IgD-negative memory B cell (primary cell): ENCODE data around the gene RIT2. TPM values are rescaled to one million over a fixed set of nuclear protein-coding genes. Genes with fewer than 3 reads are reported as not detected.
A peak's percentile ranks its signal among the peaks of the same experiment; 100 is the strongest.

ENCODE experiments used
- H3K27ac Mint-ChIP-seq, 3 donors: one replicate each; pipeline ENCODE4 v1.8.0; 2020 to 2022; ENCODE audit warnings: mild to moderate bottlenecking in 3 of 3, mixed read lengths in 3 of 3, moderate library complexity in 1 of 3
- H3K27me3 Mint-ChIP-seq: one replicate; pipeline ENCODE4 v1.8.0; 2021; ENCODE audit warnings: mixed read lengths
- H3K36me3 Mint-ChIP-seq: one replicate; pipeline ENCODE4 v1.8.0; 2020; ENCODE audit warnings: mild to moderate bottlenecking, mixed read lengths
- H3K4me1 Mint-ChIP-seq, 3 donors: one replicate each; pipeline ENCODE4 v1.8.0; 2020 to 2022; ENCODE audit warnings: mixed read lengths in 3 of 3, mild to moderate bottlenecking in 1 of 3
- H3K4me3 Mint-ChIP-seq, 4 donors: one replicate each; pipeline ENCODE4 v1.8.0; 2020 to 2022; ENCODE audit warnings: mild to moderate bottlenecking in 4 of 4, mixed read lengths in 4 of 4, moderate library complexity in 3 of 4
- H3K9me3 Mint-ChIP-seq, 3 donors: one replicate each; pipeline ENCODE4 v1.8.0; 2020 to 2021; ENCODE audit warnings: mixed read lengths in 3 of 3, mild to moderate bottlenecking in 1 of 3
- polyA plus RNA-seq: library from polyadenylated mRNA; unstranded; fragments of 300-500 nt; fragmentation: Illumina TruSeq; gene quantifications from one replicate; pipeline ENCODE4 v1.2.3, GENCODE V29; 2021

RIT2 gene
- polyA plus RNA-seq, 1 donor from 2014 or later = not detected

DNA sequence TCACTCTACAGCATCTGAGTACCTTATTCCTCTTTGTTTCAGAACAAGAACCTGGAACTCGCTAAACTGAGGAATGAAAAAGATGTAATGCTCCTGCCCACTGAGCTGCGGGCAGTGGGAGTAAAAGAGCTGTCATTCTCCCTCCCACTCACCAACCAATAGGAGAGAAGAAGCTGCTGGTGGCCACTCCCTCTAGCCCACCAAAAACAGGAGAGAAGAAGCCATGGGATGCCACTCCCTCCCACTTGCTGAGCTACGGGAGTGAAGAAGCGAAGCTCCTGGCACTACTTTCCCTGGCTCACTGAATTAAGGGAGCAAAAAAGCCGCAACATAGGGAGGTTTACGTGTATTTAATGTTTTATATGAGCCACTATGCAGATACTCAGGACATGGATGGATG lies 53.7 kb downstream of the RIT2 start:
- no peak overlapping the region for H3K27ac Mint-ChIP-seq
- H3K4me1 Mint-ChIP-seq = no peaks in the 10 kb centered on the region
- H3K9me3 Mint-ChIP-seq = peaks cover 0 to 11% (median 1%) of the 10 kb centered on the region in 3 donors
- H3K36me3 Mint-ChIP-seq = no peaks in the 10 kb centered on the region
- peak overlapping the region in 1 of 4 donors; percentile 13 for H3K4me3 Mint-ChIP-seq
- H3K27me3 Mint-ChIP-seq = no peaks in the 10 kb centered on the region

DNA sequence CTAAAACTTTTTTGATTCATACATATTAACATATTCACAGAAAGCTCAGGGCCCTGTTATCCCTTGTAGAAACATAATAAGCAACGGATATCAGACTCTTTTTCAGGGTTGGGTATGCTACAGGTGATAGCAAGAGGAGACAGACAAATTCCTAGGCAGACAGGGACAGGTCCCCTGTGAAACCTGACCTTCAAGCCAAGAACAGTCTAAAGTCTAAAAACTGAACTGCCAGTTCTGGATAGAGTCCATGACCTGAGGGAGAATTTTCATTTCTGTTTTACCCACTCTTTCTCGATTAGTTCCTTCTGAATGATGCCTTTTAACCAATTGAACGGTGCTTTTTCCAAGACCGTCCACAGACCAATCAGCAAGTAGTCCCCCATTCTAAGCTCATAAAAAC lies 54.2 kb downstream of the RIT2 start:
- Mint-ChIP-seq H3K27ac (no peak overlapping the region), H3K4me1 (no peaks in the 10 kb centered on the region), H3K9me3 (peaks cover 0 to 7% (median 1%) of the 10 kb centered on the region in 3 donors), H3K4me3 (no peak overlapping the region), H3K36me3 (no peaks in the 10 kb centered on the region), H3K27me3 (no peaks in the 10 kb centered on the region)

DNA sequence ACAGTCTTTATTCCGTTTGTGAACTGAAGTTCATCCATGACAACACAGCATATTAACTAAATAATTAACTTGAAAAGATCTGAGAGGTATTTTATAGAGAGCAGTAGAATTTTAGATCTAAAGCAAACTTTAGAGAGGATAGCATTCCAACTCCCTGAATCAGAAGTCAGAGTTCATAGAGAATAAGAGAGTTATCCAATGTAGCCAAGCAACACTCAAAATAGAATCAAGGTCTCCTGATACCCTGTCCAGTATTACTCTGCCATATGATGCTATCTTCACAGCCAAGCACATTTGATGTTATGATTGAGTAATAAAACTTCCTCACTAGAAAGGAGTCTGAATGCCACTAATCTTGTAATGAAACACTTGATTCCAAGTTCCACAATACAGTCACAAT lies 55.5 kb downstream of the RIT2 start:
- no peaks in the 10 kb centered on the region for H3K27me3 Mint-ChIP-seq
- H3K9me3 Mint-ChIP-seq = peaks cover 1 to 7% (median 2%) of the 10 kb centered on the region in 3 donors
- H3K36me3 Mint-ChIP-seq = no peaks in the 10 kb centered on the region
- H3K4me3 Mint-ChIP-seq = no peak overlapping the region
- H3K4me1 Mint-ChIP-seq = no peaks in the 10 kb centered on the region
- no peak overlapping the region for H3K27ac Mint-ChIP-seq

DNA sequence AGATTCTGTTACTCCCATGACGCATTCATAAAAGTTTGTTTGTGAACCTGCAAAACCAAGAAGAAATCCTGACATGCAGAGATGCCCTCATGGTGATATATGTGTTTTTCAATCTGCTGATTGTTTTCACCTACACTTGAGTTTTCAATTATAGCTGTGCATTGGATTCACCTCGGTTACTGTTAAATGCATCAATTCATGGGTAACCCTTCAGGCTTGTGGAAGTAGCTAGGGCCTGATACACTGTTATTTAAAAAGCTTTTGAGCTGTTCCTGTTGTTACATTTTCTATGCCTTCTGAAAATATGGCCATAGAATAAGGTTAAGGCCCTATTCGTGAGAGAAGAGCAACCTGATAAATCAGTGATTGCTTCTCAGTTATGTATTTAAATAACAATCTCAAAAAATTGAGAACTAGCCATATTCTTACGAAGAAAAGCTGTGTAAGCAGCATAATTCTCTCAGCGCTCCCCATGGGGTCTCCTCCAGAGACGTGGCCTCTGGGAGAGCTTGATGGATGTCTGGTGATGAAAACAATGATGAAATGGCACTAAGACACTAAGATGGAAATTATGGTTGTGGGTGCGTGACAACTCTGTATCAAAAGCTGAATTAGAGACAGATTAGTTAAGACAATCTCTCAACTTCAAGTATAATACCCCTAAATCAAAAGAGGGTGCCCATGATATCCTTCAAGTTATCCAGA lies 60.5 kb downstream of the RIT2 start:
- H3K4me1 Mint-ChIP-seq = no peaks in the 10 kb centered on the region
- H3K27ac Mint-ChIP-seq = no peak overlapping the region
- H3K36me3 Mint-ChIP-seq = no peaks in the 10 kb centered on the region
- no peak overlapping the region for H3K4me3 Mint-ChIP-seq
- H3K9me3 Mint-ChIP-seq = peaks cover 1 to 7% (median 2%) of the 10 kb centered on the region in 3 donors
- no peaks in the 10 kb centered on the region for H3K27me3 Mint-ChIP-seq

DNA sequence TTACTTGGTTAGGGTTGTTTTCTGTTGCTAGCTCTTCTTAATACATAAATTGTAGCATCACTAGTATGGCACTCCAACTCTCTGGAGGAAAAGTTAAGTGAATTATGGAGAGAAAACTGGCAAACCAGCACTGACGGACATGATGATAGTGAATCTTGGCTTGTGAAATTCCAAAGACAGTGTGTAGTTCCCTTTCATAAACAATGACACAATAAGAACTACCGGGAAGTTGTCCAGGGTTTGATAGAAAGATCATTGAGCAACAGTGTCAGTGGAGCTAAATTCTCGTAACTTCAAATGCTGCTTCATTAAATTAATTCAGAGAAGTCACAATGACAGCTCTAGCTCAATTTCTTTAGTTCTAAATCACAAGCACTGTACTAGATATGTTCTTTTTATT lies 66.5 kb downstream of the RIT2 start:
- peaks cover 2% of the 10 kb centered on the region for H3K36me3 Mint-ChIP-seq
- H3K27ac Mint-ChIP-seq = no peak overlapping the region
- H3K4me1 Mint-ChIP-seq = peaks cover 0 to 1% (median 0%) of the 10 kb centered on the region in 3 donors
- no peak overlapping the region for H3K4me3 Mint-ChIP-seq
- no peaks in the 10 kb centered on the region for H3K27me3 Mint-ChIP-seq
- H3K9me3 Mint-ChIP-seq = peaks cover 0 to 6% (median 0%) of the 10 kb centered on the region in 3 donors

DNA sequence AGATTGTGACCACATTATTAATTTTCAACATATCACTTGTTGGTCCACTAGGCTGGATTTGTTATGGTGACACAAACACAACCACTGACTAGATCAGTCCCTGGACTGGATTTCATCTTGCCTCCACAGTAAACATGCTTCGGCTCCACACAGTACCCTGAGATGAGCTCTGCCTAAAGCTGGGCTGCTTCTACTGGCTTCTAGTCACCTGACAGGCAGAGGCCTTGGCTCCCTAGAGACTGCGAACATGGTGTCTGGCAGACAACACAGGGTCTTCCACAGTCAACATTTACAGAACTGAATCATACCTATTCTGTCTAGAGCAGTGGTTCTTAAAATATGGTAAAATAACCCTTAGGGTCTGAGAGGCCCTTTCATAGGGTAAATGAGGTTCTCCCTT lies 69.2 kb downstream of the RIT2 start:
- Mint-ChIP-seq H3K27me3 (no peaks in the 10 kb centered on the region), H3K9me3 (peaks cover 0 to 6% (median 2%) of the 10 kb centered on the region in 3 donors), H3K36me3 (peaks cover 2% of the 10 kb centered on the region), H3K27ac (no peak overlapping the region), H3K4me3 (no peak overlapping the region), H3K4me1 (peaks cover 0 to 1% (median 0%) of the 10 kb centered on the region in 3 donors)

DNA sequence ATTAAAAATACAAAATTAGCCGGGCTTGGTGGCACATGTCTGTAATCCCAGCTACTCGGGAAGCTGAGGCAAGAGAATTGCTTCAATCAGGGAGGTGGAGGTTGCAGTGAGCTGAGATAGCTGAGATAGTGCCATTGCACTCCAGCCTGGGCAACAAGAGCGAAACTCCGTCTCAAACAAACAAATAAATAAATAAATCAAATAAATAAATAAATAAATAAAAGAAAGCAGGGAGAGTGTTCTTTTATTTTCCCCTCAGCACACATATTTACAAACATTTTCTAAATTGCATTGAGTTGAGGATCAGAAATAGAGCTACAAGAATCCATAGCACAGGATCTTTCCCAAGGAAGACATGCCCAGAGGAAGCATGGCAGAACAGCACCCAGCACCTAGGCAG lies 71.9 kb downstream of the RIT2 start:
- Mint-ChIP-seq H3K27ac (peak overlapping the region in 1 of 3 donors; percentile 64), H3K4me1 (peaks cover 0 to 1% (median 0%) of the 10 kb centered on the region in 3 donors), H3K36me3 (peaks cover 2% of the 10 kb centered on the region), H3K9me3 (peaks cover 2 to 6% (median 2%) of the 10 kb centered on the region in 3 donors), H3K27me3 (no peaks in the 10 kb centered on the region), H3K4me3 (no peak overlapping the region)

DNA sequence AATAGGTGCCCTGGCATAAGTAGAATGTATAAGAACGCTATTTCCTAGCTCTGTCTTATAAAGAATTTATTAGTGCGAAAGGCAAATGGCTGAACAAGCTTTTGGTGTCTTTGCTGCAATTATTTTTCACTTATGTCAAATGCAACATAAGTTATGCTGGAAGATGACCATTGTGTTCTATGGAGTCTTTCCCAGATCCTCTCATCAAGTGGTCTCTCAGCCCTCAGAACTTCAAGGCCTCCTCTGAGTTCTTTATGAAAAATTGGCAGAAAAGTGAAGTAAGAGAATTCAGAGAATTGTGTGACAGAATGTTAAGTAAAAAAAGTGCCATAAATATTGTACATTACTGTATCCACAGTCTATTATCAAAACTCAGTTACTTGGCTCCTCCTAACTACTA lies 75.2 kb downstream of the RIT2 start:
- H3K36me3 Mint-ChIP-seq = no peaks in the 10 kb centered on the region
- H3K27me3 Mint-ChIP-seq = no peaks in the 10 kb centered on the region
- H3K4me3 Mint-ChIP-seq = no peak overlapping the region
- H3K27ac Mint-ChIP-seq = no peak overlapping the region
- peaks cover under 1 to 5% (median 2%) of the 10 kb centered on the region in 3 donors for H3K9me3 Mint-ChIP-seq
- no peaks in the 10 kb centered on the region for H3K4me1 Mint-ChIP-seq

DNA sequence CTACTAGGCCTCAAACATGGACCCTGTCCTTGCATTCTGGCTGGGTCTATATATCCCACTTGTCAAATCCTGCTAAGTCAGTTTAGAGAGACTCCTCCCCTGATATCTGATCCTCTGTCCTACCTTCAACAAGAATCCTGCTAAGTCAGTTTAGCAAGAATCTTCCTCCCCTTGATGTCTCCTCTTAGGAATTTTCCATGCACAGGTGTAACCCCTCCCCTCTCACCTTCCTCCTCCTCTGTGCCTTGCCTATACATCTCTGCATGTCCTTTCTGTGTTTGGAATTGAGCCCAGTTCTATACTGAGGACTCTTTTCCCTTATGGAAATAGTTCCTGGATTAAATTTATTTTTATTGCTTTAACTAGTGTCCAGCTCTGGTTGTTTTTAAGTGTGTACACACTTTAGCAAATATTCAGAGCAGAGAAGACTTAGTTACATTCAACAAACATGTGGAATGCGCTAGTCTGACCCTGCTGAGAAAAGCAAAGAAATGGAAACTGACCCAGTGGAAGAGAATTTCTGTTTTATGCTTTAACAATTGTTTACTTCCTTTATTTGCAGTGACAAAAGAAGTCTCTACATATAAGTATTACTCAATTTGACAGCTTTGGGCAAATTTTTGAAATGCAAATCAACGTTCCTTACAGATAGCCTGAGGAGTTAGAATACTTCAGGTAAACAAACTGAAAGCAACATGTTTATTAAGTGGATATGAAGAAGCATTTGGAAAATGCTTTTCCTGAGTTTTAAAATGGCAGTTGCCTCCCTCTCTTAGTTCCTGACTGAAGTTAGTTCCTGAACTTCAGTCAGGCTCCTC lies 80.6 kb downstream of the RIT2 start:
- Mint-ChIP-seq H3K4me1 (no peaks in the 10 kb centered on the region), H3K27ac (no peak overlapping the region), H3K4me3 (no peak overlapping the region), H3K27me3 (no peaks in the 10 kb centered on the region), H3K36me3 (no peaks in the 10 kb centered on the region), H3K9me3 (peaks cover 0 to 5% (median 0%) of the 10 kb centered on the region in 3 donors)

DNA sequence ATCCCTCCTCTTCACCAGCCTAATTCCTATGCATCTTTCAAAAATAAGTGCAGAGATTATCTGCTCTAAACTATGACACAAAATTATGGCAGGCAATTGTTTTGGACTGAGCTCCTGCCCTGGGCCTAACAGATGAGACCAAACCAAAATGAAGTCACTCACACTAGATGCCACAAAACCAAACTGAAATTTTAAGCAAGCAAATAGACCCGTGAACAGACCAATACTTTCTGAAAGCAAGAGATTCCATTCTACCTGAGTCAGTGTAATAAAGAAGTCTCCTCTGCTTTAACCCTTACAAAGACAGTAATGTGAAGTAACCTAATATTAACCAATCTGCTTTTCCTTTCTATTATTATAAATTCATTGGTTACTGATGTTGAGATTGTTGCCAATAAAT lies 84.3 kb downstream of the RIT2 start:
- Mint-ChIP-seq H3K4me3 (no peak overlapping the region), H3K9me3 (no peaks in the 10 kb centered on the region), H3K27me3 (no peaks in the 10 kb centered on the region), H3K36me3 (no peaks in the 10 kb centered on the region), H3K27ac (no peak overlapping the region), H3K4me1 (no peaks in the 10 kb centered on the region)

DNA sequence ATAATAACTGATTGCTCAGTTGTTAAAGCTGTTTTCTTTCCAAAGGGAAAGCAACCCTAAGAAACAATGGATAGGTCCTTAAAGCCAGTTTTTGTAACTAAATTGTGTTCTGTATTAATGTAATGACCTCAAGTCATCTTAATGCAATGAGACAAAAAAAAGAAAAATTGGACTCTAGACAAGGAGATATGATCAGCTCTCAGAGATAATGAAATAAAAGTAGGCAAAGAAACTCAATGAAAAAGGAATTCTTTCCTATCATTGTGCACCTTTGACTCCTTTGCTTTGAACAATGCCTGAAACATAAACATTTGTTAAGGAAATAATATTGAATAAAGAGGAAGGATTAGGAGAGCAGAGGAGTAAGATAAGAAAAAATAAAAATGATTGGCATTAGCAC lies 86.1 kb downstream of the RIT2 start:
- Mint-ChIP-seq H3K4me1 (no peaks in the 10 kb centered on the region), H3K27ac (no peak overlapping the region), H3K4me3 (no peak overlapping the region)

DNA sequence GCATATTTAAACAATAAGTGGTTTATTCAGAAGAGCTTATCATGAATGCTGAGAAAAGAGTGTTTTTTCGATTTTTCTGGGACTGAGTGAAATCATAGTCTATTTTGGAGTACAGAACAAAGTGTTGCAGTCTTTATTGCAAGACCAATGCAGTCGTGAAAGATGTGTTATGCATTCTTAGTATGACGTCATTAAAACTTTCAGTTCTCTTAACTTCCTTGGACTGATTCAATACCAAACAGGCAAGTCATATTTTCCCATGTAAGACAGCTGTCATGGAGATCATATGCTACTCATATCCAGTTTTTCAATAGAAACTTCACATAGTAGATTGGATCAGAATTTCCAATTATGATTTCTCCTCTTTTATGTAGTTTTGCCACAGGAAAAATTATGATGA lies 92.6 kb downstream of the RIT2 start:
- Mint-ChIP-seq H3K4me3 (no peak overlapping the region), H3K9me3 (peaks cover 0 to 11% (median 0%) of the 10 kb centered on the region in 3 donors), H3K4me1 (no peaks in the 10 kb centered on the region), H3K27me3 (no peaks in the 10 kb centered on the region), H3K27ac (no peak overlapping the region), H3K36me3 (no peaks in the 10 kb centered on the region)

More for the DNA sequence above, 86.1 kb downstream of the RIT2 start:
- no peaks in the 10 kb centered on the region for H3K27me3 Mint-ChIP-seq
- no peaks in the 10 kb centered on the region for H3K9me3 Mint-ChIP-seq
- H3K36me3 Mint-ChIP-seq = no peaks in the 10 kb centered on the region

DNA sequence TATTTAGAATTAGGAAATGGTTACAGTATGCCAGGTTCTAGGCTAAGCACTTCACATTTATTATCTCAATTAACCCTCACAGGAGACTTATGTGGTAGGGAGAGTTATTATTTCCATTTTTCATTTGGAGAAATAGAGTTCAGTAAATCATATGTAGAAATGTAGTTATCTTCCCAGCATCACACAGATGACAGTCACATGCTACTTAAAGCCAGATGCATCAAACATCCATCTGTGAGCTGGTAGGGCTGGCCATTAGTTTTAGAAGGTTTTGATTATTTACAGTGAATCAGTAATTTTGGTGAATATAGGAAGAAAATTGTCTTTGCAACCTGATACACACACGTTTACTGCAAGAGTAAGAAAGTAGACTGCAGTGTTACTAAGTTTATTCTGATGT lies 97.9 kb downstream of the RIT2 start:
- H3K36me3 Mint-ChIP-seq = no peaks in the 10 kb centered on the region
- H3K27ac Mint-ChIP-seq = no peak overlapping the region
- no peaks in the 10 kb centered on the region for H3K27me3 Mint-ChIP-seq
- H3K9me3 Mint-ChIP-seq = peaks cover 0 to 6% (median 0%) of the 10 kb centered on the region in 3 donors
- H3K4me3 Mint-ChIP-seq = no peak overlapping the region
- H3K4me1 Mint-ChIP-seq = no peaks in the 10 kb centered on the region

DNA sequence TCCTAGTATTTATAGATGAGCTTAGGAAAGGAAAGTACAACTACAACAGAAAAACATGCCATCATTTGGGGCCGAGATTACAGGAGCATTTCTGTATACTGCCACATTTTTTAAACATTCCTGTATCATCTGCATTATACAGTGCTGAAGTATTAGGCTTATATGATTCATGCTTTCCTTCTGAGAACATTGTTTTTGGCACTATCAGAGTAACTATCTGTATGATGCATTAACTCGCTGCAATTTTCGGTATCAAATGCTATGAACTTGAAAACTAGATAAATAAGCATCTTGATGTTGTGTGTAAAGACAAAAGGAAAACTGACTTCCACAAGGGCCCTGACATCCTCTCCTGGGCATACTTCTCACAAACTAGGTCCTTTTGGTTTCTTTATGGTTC lies 102.0 kb downstream of the RIT2 start:
- Mint-ChIP-seq H3K4me1 (no peaks in the 10 kb centered on the region), H3K9me3 (peaks cover 0 to 4% (median 0%) of the 10 kb centered on the region in 3 donors), H3K4me3 (peak overlapping the region in 1 of 4 donors; percentile 22), H3K36me3 (no peaks in the 10 kb centered on the region), H3K27ac (no peak overlapping the region), H3K27me3 (no peaks in the 10 kb centered on the region)

DNA sequence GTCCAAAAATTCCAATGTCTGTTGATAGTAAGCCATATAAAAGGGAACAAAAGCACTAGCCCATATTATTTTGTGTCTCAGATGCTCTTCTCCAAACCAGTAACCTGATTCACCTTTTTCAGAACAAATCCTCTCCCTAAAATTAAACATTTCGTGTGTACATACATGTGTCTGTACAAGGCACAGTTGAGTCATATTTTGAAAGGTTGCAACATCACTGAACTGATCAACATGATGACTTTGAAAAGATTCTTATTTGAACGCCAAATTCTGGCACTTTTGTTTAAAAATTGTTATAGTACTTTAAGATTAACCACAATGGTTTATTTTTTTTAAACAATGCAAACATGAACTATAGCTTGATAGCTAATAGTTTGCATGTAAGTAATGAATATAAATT lies 102.5 kb downstream of the RIT2 start:
- Mint-ChIP-seq H3K9me3 (peaks cover 0 to 4% (median 0%) of the 10 kb centered on the region in 3 donors), H3K27ac (no peak overlapping the region), H3K4me3 (no peak overlapping the region), H3K4me1 (no peaks in the 10 kb centered on the region), H3K27me3 (no peaks in the 10 kb centered on the region), H3K36me3 (no peaks in the 10 kb centered on the region)
